HG02571 (cell line): ENCODE results near the gene ANGPTL7.
"Not testable (repeated sequence)": the region's sequence is repeated elsewhere in the genome, so short reads cannot be mapped to it uniquely, and the experiment has no call there.

Experiments used
- ATAC-seq: cut with Tn5 transposase; IDR thresholded peaks from one replicate; pipeline ENCODE4 v1.9.1; 2021; ENCODE audit warnings: mild to moderate bottlenecking, moderate library complexity; ENCODE audit not compliant: unreplicated experiment

Gene ANGPTL7

GRCh38 chr1:11168731-11169130 is 20.4 kb upstream of the ANGPTL7 start:
- no peak for ATAC-seq

GRCh38 chr1:11169202-11169601 is 20.0 kb upstream of the ANGPTL7 start:
- ATAC-seq, result no peak

- no peak for ATAC-seq
Measured at GRCh38 chr1:11170102-11170501, 19.1 kb upstream of the ANGPTL7 start.

GRCh38 chr1:11174261-11174942 is 14.8 kb upstream of the ANGPTL7 start:
- no peak for ATAC-seq

GRCh38 chr1:11175461-11175860 is 13.7 kb upstream of the ANGPTL7 start:
- ATAC-seq, result no peak

- no peak for ATAC-seq
Measured at GRCh38 chr1:11176081-11176706, 13.0 kb upstream of the ANGPTL7 start.

- ATAC-seq, result no peak
Measured at GRCh38 chr1:11178021-11179015, 10.8 kb upstream of the ANGPTL7 start.

- ATAC-seq, result no peak
Measured at GRCh38 chr1:11179125-11179524, 10.0 kb upstream of the ANGPTL7 start.

GRCh38 chr1:11179749-11180148 is 9.4 kb upstream of the ANGPTL7 start:
- not testable (repeated sequence) for ATAC-seq

GRCh38 chr1:11180342-11180744 is 8.8 kb upstream of the ANGPTL7 start:
- ATAC-seq, result no peak

- no peak for ATAC-seq
Measured at GRCh38 chr1:11182884-11183283, 6.3 kb upstream of the ANGPTL7 start.

GRCh38 chr1:11184973-11185372 is 4.2 kb upstream of the ANGPTL7 start:
- ATAC-seq, result no peak

- ATAC-seq, result no peak
Measured at GRCh38 chr1:11187000-11187399, 2.2 kb upstream of the ANGPTL7 start.

- ATAC-seq, result no peak
Measured at GRCh38 chr1:11187494-11187893, 1.7 kb upstream of the ANGPTL7 start.

- ATAC-seq, result no peak
Measured at GRCh38 chr1:11187931-11188330, 1.2 kb upstream of the ANGPTL7 start.

- ATAC-seq, result no peak
Measured at GRCh38 chr1:11188381-11188780, 774 bp upstream of the ANGPTL7 start.

- no peak for ATAC-seq
Measured at GRCh38 chr1:11193376-11193775, 4.2 kb downstream of the ANGPTL7 start.

GRCh38 chr1:11194407-11195176 is 5.4 kb downstream of the ANGPTL7 start:
- ATAC-seq, result no peak

- ATAC-seq, result no peak
Measured at GRCh38 chr1:11196945-11197344, 7.8 kb downstream of the ANGPTL7 start.

- ATAC-seq, result no peak
Measured at GRCh38 chr1:11197359-11197758, 8.2 kb downstream of the ANGPTL7 start.

GRCh38 chr1:11198257-11198656 is 9.1 kb downstream of the ANGPTL7 start:
- ATAC-seq, result no peak
